Ishikawa (cell line): ENCODE measurements around the gene CAD.
A peak's percentile ranks its signal among the peaks of the same experiment; 100 is the strongest.

Experiments used
- CEBPB ChIP-seq: IDR thresholded peaks from 2 replicates; pipeline ENCODE4 v1.6.1; 2012
- CREB1 ChIP-seq: IDR thresholded peaks from 2 replicates; pipeline ENCODE4 v1.6.1; 2012; ENCODE audit warnings: low read depth
- EGR1 ChIP-seq: IDR thresholded peaks from 2 replicates; pipeline ENCODE4 v1.6.1; 2012
- EP300 ChIP-seq: IDR thresholded peaks from 2 replicates; pipeline ENCODE4 v1.6.1; 2012; ENCODE audit warnings: borderline replicate concordance
- FOXM1 ChIP-seq: IDR thresholded peaks from 2 replicates; pipeline ENCODE4 v1.6.1; 2012; ENCODE audit warnings: low read depth, borderline replicate concordance
- MAX ChIP-seq: IDR thresholded peaks from 2 replicates; pipeline ENCODE4 v1.6.1; 2012
- NFIC ChIP-seq: IDR thresholded peaks from 2 replicates; pipeline ENCODE4 v1.6.1; 2012
- RAD21 ChIP-seq: IDR thresholded peaks from 2 replicates; pipeline ENCODE4 v1.6.1; 2012; ENCODE audit warnings: low read depth
- TAF1 ChIP-seq: IDR thresholded peaks from 2 replicates; pipeline ENCODE4 v1.6.1; 2012; ENCODE audit warnings: low read depth, mild to moderate bottlenecking
- TCF12 ChIP-seq: IDR thresholded peaks from 2 replicates; pipeline ENCODE4 v1.6.1; 2012; ENCODE audit warnings: low read depth
- TEAD4 ChIP-seq: IDR thresholded peaks from 2 replicates; pipeline ENCODE4 v1.6.1; 2012
- YY1 ChIP-seq: IDR thresholded peaks from 2 replicates; pipeline ENCODE4 v1.6.1; 2012; ENCODE audit warnings: low read depth
- ZBTB7A ChIP-seq: IDR thresholded peaks from 2 replicates; pipeline ENCODE4 v1.6.1; 2012; ENCODE audit warnings: low read depth
- TF ChIP-seq, protein P1 (sequence below): IDR thresholded peaks from 2 replicates; pipeline ENCODE4 v1.6.1; 2012
- TF ChIP-seq, protein P2 (sequence below): IDR thresholded peaks from 2 replicates; pipeline ENCODE4 v1.6.1; 2012; ENCODE audit warnings: low read depth, mild to moderate bottlenecking

CAD gene

DNA sequence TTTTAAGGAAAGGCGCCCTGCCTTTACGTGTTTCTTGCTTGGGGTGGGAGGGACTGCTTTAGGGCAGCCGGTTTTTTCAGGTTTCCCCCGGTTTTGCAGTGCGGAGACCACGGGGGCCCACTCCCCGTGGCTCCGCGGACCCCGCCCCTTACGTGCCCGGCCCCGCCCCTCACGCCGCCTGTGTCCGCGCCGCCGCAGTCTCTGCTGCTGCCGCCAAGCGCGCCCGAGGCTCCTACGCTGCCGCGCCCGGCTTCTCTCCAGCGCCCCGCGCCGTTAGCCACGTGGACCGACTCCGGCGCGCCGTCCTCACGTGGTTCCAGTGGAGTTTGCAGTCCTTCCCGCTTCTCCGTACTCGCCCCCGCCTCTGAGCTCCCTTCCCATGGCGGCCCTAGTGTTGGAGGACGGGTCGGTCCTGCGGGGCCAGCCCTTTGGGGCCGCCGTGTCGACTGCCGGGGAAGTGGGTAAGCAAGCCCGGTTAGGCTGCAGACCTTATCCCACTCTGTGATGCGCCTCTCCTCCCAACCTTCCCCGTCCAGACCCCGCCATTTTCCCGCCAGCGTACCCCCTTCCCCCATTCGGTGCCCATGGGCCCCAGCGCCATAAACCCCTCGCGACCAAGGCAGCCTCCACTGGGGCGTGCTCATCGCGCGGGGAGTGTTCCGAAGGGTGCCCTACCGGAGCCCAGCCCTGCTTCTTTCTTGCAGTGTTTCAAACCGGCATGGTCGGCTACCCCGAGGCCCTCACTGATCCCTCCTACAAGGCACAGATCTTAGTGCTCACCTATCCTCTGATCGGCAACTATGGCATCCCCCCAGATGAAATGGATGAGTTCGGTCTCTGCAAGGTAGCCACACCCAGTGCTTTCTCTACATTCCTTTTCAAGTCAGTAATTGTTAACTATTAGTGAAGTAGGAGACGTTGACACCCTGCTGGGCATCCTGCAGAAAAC lies at the start of gene CAD:
Gene CAD (plus strand): TSS at position 197 of the 949 bp plus-strand sequence. CDS start 183 bp downstream, at position 380.
- TF ChIP-seq TCF12 = 0 out of 2 replicates have a peak, but pooled peaks have one; percentile 44
- TF ChIP-seq EP300 = no peak
- no peak for TF ChIP-seq RAD21
- TF ChIP-seq TAF1 = peak; percentile 78
- TF ChIP-seq, protein P1, sequence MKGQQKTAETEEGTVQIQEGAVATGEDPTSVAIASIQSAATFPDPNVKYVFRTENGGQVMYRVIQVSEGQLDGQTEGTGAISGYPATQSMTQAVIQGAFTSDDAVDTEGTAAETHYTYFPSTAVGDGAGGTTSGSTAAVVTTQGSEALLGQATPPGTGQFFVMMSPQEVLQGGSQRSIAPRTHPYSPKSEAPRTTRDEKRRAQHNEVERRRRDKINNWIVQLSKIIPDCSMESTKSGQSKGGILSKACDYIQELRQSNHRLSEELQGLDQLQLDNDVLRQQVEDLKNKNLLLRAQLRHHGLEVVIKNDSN = peak; percentile 93
- TF ChIP-seq YY1 = peak; percentile 58; the same call in 1 of the 2 replicates
- TF ChIP-seq CEBPB = no peak
- no peak; the same call in 1 of the 2 replicates for TF ChIP-seq NFIC
- peak; percentile 99 for TF ChIP-seq MAX
- TF ChIP-seq ZBTB7A = peak; percentile 84; the same call in 1 of the 2 replicates
- TF ChIP-seq CREB1 = no peak

DNA sequence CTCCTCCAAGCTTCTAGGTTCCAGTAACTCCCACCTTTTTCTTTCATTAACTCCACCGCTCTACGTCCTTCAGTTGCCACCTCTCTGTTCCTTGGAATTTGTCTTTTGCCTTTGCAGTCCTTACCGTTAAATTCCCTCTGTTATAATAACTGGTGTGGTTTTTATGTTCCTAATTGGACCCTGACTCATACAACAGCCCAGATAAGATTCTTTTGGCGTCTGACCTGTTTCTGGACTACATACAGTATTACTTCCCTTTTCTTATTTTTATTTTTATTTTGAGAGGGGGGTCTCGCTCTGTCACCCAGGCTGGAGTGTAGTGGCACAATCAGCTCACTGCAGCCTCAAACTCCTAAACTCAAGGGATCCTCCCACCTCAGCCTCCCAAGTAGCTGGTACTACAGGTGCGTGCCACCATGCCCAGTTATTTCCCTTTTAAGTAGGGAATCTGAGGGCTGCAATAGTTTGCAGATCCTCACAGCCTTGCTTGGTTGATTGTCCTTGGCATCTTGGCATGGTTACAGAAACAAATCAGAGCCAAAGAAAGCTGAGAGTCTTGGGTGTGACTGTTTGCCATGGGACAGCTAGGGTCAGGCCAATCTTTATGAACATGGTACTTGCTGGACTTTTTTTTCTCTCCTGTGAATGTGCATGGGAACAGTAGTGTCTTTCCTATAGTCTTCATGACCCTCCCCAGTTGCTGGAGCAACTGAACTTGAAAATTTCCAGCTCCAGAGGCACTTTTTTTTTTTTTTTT lies 46.4 kb upstream of the CAD start:
- TF ChIP-seq TEAD4 = no peak
- TF ChIP-seq CEBPB = no peak
- TF ChIP-seq RAD21 = no peak

DNA sequence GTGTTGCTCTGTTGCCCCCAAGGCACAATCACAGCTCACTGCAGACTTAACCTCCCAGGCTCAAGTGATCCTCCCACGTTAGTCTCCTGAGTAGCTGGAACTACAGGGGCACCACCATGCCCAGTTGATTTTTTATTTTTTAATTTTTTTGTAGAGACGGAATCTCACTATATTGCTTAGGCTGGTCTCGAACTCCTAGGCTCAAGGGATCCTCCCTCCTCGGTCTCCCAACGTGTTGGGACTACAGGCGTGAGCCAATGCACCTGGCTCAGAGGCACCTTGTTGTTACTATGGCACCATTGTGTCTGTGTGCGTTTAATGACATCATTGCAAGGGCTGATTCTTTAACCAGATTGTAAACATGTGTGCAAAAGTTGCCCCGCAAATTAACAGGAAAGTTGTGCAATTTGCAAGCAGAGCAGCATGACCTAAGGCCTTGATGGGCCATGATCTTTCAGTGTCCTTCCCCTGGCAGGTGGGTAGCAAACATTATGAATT lies 45.8 kb upstream of the CAD start:
- TF ChIP-seq MAX (no peak), FOXM1 (no peak), TEAD4 (no peak), NFIC (no peak), TCF12 (no peak), YY1 (no peak), CREB1 (no peak), TAF1 (no peak), EP300 (no peak), EGR1 (no peak), ZBTB7A (no peak), CEBPB (no peak)
- TF ChIP-seq, protein P2, sequence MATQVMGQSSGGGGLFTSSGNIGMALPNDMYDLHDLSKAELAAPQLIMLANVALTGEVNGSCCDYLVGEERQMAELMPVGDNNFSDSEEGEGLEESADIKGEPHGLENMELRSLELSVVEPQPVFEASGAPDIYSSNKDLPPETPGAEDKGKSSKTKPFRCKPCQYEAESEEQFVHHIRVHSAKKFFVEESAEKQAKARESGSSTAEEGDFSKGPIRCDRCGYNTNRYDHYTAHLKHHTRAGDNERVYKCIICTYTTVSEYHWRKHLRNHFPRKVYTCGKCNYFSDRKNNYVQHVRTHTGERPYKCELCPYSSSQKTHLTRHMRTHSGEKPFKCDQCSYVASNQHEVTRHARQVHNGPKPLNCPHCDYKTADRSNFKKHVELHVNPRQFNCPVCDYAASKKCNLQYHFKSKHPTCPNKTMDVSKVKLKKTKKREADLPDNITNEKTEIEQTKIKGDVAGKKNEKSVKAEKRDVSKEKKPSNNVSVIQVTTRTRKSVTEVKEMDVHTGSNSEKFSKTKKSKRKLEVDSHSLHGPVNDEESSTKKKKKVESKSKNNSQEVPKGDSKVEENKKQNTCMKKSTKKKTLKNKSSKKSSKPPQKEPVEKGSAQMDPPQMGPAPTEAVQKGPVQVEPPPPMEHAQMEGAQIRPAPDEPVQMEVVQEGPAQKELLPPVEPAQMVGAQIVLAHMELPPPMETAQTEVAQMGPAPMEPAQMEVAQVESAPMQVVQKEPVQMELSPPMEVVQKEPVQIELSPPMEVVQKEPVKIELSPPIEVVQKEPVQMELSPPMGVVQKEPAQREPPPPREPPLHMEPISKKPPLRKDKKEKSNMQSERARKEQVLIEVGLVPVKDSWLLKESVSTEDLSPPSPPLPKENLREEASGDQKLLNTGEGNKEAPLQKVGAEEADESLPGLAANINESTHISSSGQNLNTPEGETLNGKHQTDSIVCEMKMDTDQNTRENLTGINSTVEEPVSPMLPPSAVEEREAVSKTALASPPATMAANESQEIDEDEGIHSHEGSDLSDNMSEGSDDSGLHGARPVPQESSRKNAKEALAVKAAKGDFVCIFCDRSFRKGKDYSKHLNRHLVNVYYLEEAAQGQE = no peak
- TF ChIP-seq, protein P1 = no peak

GRCh38 chr2:27174638-27175037 lies 42.5 kb upstream of the CAD start:
- no peak for TF ChIP-seq TAF1
- TF ChIP-seq FOXM1 = no peak
- no peak for TF ChIP-seq CREB1
- no peak for TF ChIP-seq EGR1
- TF ChIP-seq MAX = no peak
- no peak for TF ChIP-seq TCF12
- TF ChIP-seq TEAD4 = no peak
- no peak for TF ChIP-seq NFIC

- TF ChIP-seq CEBPB (no peak), EP300 (no peak), TCF12 (no peak), RAD21 (no peak), MAX (no peak), ZBTB7A (no peak), TAF1 (no peak), EGR1 (no peak), CREB1 (no peak), FOXM1 (no peak), NFIC (no peak), YY1 (no peak), TEAD4 (no peak)
- TF ChIP-seq, protein P2 = no peak
- TF ChIP-seq, protein P1 = no peak
Measured at GRCh38 chr2:27175330-27175729, 41.8 kb upstream of the CAD start.
